ENCODE measurements around the gene PUS7L.

DNA sequence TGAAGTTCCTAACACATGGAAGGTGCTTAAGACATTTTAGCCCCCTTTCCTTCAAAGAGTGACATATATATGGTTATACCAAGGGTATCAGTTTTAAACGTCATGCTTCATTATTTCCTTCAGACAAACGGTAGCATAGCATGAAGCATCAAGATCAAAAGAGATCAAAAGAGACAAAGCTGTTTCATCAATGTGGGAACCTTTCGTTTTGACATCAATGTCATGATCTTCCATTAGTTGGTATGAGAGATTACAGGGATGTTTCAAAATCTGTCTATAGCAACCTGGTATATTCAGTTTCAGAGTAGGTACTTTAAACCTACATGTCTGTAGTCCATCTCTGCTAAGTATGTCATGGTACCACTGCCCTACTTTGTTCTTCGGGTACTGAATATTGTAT, 28.3 kb downstream of the PUS7L start:
- TF ChIP-seq, protein P1, sequence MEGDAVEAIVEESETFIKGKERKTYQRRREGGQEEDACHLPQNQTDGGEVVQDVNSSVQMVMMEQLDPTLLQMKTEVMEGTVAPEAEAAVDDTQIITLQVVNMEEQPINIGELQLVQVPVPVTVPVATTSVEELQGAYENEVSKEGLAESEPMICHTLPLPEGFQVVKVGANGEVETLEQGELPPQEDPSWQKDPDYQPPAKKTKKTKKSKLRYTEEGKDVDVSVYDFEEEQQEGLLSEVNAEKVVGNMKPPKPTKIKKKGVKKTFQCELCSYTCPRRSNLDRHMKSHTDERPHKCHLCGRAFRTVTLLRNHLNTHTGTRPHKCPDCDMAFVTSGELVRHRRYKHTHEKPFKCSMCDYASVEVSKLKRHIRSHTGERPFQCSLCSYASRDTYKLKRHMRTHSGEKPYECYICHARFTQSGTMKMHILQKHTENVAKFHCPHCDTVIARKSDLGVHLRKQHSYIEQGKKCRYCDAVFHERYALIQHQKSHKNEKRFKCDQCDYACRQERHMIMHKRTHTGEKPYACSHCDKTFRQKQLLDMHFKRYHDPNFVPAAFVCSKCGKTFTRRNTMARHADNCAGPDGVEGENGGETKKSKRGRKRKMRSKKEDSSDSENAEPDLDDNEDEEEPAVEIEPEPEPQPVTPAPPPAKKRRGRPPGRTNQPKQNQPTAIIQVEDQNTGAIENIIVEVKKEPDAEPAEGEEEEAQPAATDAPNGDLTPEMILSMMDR (IDR thresholded peaks at IDR 0.05) = no peak
- TF ChIP-seq POLR2A (IDR thresholded peaks at IDR 0.05) = no peak
- no peak for TF ChIP-seq POLR2AphosphoS5 (IDR thresholded peaks at IDR 0.05; ENCODE audit: insufficient read depth in 1 of 2, low read depth in 1 of 2)
